ENCODE data around the gene THSD4. TPM values are rescaled to one million over a fixed set of nuclear protein-coding genes. Genes with fewer than 3 reads are reported as not detected.
A peak's percentile ranks its signal among the peaks of the same experiment; 100 is the strongest.

The THSD4 gene
- total RNA-seq, 1 experiment from 2014 or later, result 19.5 TPM

DNA sequence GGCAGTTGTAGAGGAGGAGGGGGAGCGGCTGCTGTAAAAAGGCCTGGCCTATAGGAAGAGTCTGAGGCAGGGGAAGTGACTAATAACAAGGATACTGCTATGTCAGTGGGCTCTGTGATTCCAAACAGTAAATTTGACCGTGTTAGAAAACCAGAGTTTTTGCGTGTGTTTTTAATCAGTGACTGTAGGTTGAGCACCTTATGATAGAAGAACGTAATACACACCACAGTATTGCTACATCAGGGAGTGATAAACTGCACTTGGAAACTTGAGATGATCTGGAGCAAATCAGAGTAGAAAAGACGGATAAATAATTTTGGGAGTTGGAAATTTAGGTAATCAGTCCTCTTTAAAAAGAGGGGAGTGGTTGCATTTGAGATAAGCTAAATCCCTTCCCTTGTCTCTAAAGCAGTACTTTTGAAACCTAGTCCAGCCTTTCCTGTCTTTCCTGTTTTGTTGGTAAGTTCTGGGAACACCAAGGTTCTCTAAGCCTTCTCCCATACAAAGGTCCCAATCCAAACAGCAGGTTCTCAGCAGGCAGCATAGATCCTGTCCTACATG, 564.6 kb downstream of the THSD4 start:
- peak; percentile 60 for DNase-seq (ENCODE audit: low spot score)

DNA sequence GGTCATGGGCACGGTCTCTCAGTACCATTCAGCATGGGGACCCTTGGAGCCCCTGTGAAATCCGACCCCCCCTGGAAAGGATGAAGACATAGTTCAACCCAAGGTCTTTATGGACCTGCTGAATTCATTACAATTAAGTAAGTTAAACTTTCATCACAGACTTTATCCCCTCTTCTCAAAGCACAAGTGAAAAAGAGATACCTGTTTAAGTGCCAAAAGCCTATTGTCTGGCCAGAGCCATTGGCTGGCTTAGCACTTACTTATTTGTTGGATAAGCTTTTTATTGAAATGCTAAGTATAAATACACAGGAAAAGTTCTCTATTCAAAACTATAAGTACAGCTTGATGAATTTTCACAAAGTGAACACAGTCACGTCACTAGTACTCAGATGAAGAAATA, 566.7 kb downstream of the THSD4 start:
- DNase-seq (ENCODE audit: low spot score), result no peak

DNA sequence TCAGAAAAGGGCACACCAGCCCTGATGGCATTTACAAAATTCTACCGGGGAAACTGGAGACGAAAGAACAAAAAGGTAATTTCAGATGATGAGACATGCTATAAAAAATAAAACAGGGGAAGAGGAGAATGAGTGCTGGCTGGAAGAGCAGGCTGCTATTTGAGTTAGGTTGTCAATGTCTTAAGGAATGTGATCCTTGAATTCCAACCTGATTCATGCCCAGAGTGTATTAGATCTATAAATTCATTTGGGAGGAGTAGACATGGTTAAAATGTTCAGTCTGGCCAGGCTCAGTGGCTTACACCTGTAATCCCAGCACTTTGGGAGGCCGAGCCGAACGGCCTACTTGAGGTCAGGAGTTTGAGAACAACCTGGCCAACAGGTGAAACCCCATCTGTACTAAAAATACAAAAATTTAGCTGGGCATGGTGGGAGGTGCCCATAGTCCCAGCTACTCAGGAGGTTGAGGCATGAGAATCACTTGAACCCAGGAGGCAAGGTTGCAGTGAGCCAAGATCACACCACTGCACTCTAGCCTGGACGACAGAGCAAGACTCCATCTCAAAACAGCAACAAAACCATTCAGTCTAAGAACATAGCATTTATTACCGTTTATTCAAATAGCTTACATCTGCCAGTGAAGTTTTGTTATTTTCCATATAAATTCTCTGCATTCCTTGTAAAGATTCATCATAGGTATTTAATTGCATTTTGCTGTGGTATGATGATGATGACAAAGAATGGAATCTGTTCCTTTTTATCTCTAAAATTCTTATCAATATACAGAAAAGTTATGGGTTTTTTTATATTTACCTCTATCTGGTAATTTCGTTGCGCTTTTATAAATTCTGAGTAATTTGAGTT, 568.4 kb downstream of the THSD4 start:
- DNase-seq (ENCODE audit: low spot score), result no peak

DNA sequence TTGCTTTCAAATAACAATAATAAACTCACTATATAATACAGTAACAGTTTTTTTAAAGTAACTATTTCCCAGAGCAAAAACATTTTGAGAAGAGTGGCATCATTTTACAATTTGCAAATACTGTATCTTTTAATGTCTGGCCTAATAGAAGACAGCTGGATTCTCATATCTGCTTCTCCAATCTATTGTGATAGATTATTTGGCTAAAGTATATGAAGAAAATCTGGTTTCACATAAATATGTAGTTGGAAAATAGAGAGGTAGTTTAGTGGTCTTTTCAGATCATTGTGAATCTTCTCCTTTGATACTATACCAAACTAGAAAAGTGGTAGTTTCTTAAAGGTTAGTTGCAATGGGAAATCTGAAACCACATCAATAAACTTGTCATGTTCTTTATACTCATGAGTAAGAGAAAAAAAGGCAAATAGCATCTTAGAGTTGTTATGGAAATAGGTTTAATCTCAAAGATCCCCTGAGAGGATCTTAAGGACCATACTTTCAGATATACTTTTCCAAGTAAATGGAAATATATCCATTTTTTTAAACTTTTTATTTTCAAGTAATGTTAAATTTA, 570.2 kb downstream of the THSD4 start:
- no peak for DNase-seq (ENCODE audit: low spot score)

DNA sequence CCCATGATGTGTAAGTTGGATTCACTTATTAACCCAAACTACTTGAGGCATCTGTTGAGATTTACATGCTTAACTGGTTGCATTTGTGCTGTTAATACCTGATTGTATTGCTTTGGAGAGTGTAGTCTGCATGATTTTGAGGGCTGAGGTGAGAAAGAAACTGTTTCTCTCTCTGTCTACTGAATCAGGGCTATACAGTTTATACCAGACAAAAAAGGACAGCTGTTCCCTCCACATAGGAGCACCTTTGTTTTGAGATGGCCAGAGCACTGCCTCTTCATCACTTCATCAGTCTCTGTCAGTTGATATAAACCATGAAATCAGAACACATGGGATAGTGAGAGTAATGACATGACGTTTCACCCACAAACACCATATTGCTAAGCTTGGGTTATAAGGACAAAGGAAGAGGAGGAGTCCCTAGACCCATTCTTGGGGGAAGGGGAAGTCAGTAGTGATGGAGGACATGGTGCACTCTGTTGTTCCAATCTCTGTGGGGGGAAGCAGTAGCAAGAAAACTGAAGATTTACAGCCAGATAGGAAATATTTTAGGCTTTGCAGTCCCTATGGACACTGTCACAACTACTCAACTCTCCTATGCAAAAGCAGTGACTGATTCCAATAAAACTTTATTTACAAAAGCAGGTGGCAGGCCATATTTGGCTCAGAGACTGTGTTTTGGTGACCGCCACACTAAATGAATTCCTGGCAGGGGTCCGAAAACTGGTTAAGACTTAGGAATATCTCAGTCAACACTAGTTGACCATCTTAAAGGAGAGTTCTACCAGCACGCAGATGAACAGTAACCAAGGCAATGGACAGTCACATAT, 571.2 kb downstream of the THSD4 start:
- DNase-seq (ENCODE audit: low spot score), result no peak

DNA sequence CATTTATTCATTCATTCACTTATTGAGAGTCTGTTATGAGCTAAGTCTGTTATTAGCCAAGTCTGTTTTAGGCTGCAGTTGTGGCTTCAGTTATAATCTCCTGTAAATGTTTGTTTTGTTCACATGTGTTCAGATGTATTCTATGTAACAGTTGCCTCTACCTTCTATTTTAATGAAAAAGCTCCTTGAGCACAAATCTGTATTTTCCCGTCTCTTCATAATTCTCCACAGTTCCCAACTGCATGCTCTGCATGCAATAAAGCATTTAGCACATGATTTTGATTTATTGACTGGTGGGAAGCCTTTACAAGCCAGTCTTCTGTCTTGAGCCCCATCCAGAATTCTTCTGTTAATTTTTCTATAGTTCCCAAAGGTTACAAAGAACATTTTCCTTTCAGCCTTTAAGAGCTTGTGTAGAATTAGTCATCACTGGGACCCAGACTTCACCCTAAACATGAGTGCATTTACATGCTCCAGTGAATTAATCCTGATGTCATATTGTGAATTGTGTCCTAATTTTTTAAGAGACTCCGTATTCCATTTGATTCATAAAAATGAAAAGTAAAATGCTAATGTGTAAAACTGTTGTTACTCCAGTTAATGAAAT, 572.7 kb downstream of the THSD4 start:
- no peak for DNase-seq (ENCODE audit: low spot score)

DNA sequence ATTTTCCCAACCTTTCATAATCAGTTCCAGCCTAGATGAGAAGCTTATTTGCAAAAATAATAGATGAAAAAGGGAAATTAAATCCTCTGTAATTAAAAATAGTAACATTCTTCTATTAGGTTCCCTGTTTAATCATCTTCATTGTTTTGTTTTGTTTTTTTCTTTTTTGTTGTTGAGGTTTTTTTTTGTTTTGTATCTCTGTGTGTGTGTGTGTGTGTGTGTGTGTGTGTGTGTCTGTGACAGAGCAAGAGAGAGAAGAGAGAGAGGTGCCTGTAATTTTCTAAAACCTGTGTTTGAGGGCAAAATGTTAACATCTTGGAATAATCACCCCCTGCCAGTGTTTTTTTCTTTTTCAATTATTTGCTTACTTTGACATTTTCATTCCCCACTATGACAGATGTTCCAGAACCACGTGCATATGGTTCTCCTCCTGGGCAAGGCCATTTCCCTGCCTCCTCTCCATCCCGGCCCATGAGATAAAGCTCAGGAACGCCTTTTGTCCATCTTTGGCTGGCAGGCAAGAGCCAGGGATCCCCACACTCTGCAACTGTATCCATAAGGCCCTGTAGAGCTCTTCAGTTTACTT, 573.3 kb downstream of the THSD4 start:
- DNase-seq (ENCODE audit: low spot score), result no peak

GRCh38 chr15:71691081-71691457, 575.8 kb downstream of the THSD4 start:
- DNase-seq (ENCODE audit: low spot score), result no peak

GRCh38 chr15:71691458-71692417, 576.5 kb downstream of the THSD4 start:
- DNase-seq (ENCODE audit: low spot score), result peak; percentile 22

- DNase-seq (ENCODE audit: low spot score), result no peak
Observed at GRCh38 chr15:71697236-71697635, 582.0 kb downstream of the THSD4 start.

- no peak for DNase-seq (ENCODE audit: low spot score)
Observed at GRCh38 chr15:71698030-71698429, 582.8 kb downstream of the THSD4 start.

- DNase-seq (ENCODE audit: low spot score), result no peak
Observed at GRCh38 chr15:71698742-71699141, 583.5 kb downstream of the THSD4 start.

GRCh38 chr15:71699977-71700376, 584.7 kb downstream of the THSD4 start:
- DNase-seq (ENCODE audit: low spot score), result no peak

- no peak for DNase-seq (ENCODE audit: low spot score)
Observed at GRCh38 chr15:71701808-71702207, 586.5 kb downstream of the THSD4 start.

- DNase-seq (ENCODE audit: low spot score), result no peak
Observed at GRCh38 chr15:71702496-71702895, 587.2 kb downstream of the THSD4 start.

DNA sequence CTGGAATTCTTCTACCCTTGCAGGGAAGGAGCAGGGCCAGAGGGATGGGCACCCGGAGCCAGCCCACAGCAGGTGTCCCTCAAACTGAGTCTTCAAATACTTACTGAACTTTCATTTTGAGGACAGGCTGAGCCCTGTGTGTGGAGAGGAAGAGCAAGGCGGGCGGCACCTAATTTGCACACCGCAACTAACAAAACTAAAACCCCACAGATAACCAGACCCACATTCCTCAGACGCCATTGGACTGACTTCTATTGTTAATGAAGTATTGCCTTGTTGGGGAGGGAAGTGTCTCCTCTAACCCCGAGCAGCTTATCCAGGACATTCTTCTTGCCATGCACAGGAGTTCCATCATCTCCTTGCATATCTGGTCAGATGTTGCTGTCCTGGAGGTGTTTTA, 589.9 kb downstream of the THSD4 start:
- DNase-seq (ENCODE audit: low spot score), result no peak

GRCh38 chr15:71706461-71707229, 591.4 kb downstream of the THSD4 start:
- no peak for DNase-seq (ENCODE audit: low spot score)

DNA sequence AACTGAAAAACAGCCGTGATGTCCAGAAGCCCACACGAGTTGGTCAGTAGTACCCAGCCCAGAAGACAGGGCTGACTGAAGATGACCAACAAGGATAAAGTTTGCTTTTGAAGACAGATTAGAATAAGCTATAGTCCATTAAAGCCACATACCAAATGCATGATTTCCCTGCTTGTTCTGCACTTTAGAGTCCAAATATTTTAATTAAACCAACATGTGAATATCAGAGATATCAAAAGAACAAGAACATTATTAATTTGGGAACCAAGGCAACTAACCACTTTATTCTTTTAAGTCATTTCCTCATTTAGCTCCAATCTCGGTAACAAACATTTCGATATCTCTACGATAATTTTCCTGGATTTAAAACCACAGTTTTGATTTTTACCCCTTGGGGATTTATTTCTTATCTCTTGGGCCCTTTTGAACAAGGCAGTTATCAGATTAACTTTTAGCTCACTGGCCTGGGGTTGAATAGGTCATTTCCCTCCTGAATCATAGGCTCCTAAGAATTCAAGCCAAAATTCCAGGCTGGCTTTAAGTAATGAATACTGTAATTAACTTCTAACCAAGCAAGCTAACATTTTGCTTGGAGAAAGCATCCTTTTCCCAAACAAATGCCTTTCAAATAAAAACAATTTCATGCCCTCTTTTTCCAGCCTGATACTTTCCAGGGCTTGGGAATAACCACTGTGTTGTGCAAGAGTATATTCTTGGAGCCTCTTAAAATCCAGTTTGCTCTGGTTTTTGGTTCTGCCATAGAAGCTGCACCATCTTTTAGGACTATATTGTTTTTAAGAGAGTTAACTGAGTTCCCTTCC, 592.2 kb downstream of the THSD4 start:
- no peak for DNase-seq (ENCODE audit: low spot score)
